Measurements from ENCODE around the gene ATG9B. TPM values are rescaled to one million over a fixed set of nuclear protein-coding genes. Genes with fewer than 3 reads are reported as not detected.
A peak's percentile ranks its signal among the peaks of the same experiment; 100 is the strongest.

The ATG9B gene
- total and polyA plus RNA-seq, 9 of the 15 experiments (the other 6 are each of a cell fraction or from before 2014, with no cell fraction given) = 0.29 to 8.0 (median 2.1) TPM

DNA sequence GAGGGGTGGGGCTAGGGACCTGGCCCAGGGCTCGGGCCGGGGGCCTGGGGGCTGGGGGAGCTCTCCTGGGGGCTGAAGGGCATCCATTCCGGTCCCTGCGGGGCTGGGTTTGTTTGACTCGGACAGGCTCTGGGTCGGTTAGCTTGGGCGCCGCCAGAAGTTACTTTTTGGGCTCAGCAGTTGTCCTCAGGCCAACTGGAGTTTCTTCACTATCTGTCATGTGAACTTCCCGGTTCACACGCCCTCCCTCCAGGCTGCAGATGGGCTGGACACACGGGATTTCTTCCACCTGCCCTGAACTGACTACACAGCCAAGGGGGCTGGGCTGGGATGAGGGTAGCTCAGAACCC is 38.9 kb upstream of the ATG9B start:
- peak overlapping the region; percentile 90 for H3K27ac ChIP-seq (ENCODE audit: extremely low read depth, low read depth, low read length)
- H3K9me1 ChIP-seq (ENCODE audit: control insufficient read depth, insufficient read depth, low read length) = no peaks in the 10 kb centered on the region
- 11% methylated on average over 10 of the region's 11 CpGs for WGBS (ENCODE audit: insufficient coverage, low coverage, missing lambda C conversion rate)
- no peaks in the 10 kb centered on the region for H3K27me3 ChIP-seq (ENCODE audit: control insufficient read depth in 2 of 2, insufficient read depth in 2 of 2, low read length in 2 of 2)
- peak overlapping the region; percentile 84; the same call in 1 of the 2 replicates for H3K4me3 ChIP-seq
- no peaks in the 10 kb centered on the region for H3K9me3 ChIP-seq (replicated peaks; ENCODE audit: control insufficient read depth, insufficient read depth, low read depth, low read length)
- intact Hi-C loops (cut with micrococcal nuclease) (no loop called here), in situ Hi-C loops (cut with MboI) (no loop called here)
- H3K4me1 ChIP-seq (replicated peaks in 1 of 2; ENCODE audit: control insufficient read depth in 2 of 2, insufficient read depth in 2 of 2, low read length in 2 of 2) = peaks cover 42 to 80% of the 10 kb centered on the region in 2 experiments
- peak overlapping the region; percentile 21 to 91; a peak in 3 of 4 replicates for H3K9ac ChIP-seq (ENCODE audit: insufficient read depth in 1 of 2, low read depth in 2 of 2, low read length in 2 of 2)
- peaks cover 58% of the 10 kb centered on the region for H3K36me3 ChIP-seq (ENCODE audit: control insufficient read depth, insufficient read depth, low read length)
- FAIRE-seq (peak; percentile 78), ATAC-seq (peak; percentile 0; the same call in 2 of the 3 replicates), DNase-seq (ENCODE audit: extremely low read depth in 1 of 4, low spot score in 3 of 4) (peak in 3 of 4 experiments; percentile 59 to 70 (median 65))
- peak overlapping the region; percentile 63 for H3K4me2 ChIP-seq (ENCODE audit: insufficient read depth, low read length)
- no peak overlapping the region for H2AFZ ChIP-seq (ENCODE audit: low read depth, low read length)
- BruUV-seq (replicated peaks) = no TSS peak
- H4K20me1 ChIP-seq (replicated peaks; ENCODE audit: control insufficient read depth, insufficient read depth, low read length) = peaks cover 10% of the 10 kb centered on the region
- ChIA-PET CTCF (ENCODE audit: low intra/inter-chr PET ratio) (no interaction called here), POLR2A (interaction anchor here (0.6 to 2.7 kb wide), 12 partner anchors 8 to 720 kb away, joined by 3 to 9 read pairs (median 4); partner anchors contain the start of gene FASTK)
- peaks cover 68% of the 10 kb centered on the region for H3K79me2 ChIP-seq (ENCODE audit: control insufficient read depth, insufficient read depth, low read length)
- TF ChIP-seq NFATC3 (IDR thresholded peaks at IDR 0.05) (no peak), ZNF124 (CRISPR knock-in tag; IDR thresholded peaks at IDR 0.05) (no peak), CBX3 (IDR thresholded peaks at IDR 0.05; ENCODE audit: borderline replicate concordance in 1 of 2, low read length in 2 of 2) (0 out of 3 replicates have a peak, but pooled peaks of 1 of the 2 experiments have one; percentile 6), MYNN (IDR thresholded peaks at IDR 0.05) (no peak), MYNN (CRISPR knock-in tag; IDR thresholded peaks at IDR 0.05) (no peak), BACH1 (tag; IDR thresholded peaks at IDR 0.05) (no peak), ZNF436 (CRISPR knock-in tag; IDR thresholded peaks at IDR 0.05) (no peak), ZNF146 (CRISPR knock-in tag; IDR thresholded peaks at IDR 0.05; ENCODE audit: unreplicated experiment) (no peak), KLF10 (CRISPR knock-in tag; IDR thresholded peaks at IDR 0.05) (no peak), NR2C2 (CRISPR knock-in tag; IDR thresholded peaks at IDR 0.05) (no peak), NR2C2 (tag; IDR thresholded peaks at IDR 0.05) (0 out of 2 replicates have a peak, but pooled peaks have one; percentile 20), L3MBTL2 (IDR thresholded peaks at IDR 0.05) (no peak), ZNF175 (CRISPR knock-in tag; IDR thresholded peaks at IDR 0.05; ENCODE audit: low read depth) (0 out of 2 replicates have a peak, but pooled peaks have one; percentile 47), RAD51 (IDR thresholded peaks at IDR 0.05; ENCODE audit: borderline replicate concordance, low read depth) (no peak), TOE1 (IDR thresholded peaks at IDR 0.05; ENCODE audit: borderline replicate concordance) (no peak), TOE1 (CRISPR knock-in tag; IDR thresholded peaks at IDR 0.05; ENCODE audit: borderline replicate concordance, low read depth) (no peak), SMAD3 (CRISPR knock-in tag; conservative IDR thresholded peaks at IDR 0.05) (no peak), ARHGAP35 (IDR thresholded peaks at IDR 0.05; ENCODE audit: partially characterized antibody) (no peak), CHD2 (IDR thresholded peaks at IDR 0.05; ENCODE audit: low read depth, low read length) (no peak), DDX20 (tag; IDR thresholded peaks at IDR 0.05; ENCODE audit: low read depth) (no peak), FOSL1 (tag; conservative IDR thresholded peaks at IDR 0.05) (peak; percentile 60)
- TF ChIP-seq, protein P1, sequence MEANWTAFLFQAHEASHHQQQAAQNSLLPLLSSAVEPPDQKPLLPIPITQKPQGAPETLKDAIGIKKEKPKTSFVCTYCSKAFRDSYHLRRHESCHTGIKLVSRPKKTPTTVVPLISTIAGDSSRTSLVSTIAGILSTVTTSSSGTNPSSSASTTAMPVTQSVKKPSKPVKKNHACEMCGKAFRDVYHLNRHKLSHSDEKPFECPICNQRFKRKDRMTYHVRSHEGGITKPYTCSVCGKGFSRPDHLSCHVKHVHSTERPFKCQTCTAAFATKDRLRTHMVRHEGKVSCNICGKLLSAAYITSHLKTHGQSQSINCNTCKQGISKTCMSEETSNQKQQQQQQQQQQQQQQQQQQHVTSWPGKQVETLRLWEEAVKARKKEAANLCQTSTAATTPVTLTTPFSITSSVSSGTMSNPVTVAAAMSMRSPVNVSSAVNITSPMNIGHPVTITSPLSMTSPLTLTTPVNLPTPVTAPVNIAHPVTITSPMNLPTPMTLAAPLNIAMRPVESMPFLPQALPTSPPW (CRISPR knock-in tag; IDR thresholded peaks at IDR 0.05) = peak; percentile 44
- TF ChIP-seq, protein P2, sequence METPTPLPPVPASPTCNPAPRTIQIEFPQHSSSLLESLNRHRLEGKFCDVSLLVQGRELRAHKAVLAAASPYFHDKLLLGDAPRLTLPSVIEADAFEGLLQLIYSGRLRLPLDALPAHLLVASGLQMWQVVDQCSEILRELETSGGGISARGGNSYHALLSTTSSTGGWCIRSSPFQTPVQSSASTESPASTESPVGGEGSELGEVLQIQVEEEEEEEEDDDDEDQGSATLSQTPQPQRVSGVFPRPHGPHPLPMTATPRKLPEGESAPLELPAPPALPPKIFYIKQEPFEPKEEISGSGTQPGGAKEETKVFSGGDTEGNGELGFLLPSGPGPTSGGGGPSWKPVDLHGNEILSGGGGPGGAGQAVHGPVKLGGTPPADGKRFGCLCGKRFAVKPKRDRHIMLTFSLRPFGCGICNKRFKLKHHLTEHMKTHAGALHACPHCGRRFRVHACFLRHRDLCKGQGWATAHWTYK (CRISPR knock-in tag; IDR thresholded peaks at IDR 0.05) = no peak
